GM21723 (cell line): ENCODE measurements around the gene ACOT12.
"Not testable (repeated sequence)": the region's sequence is repeated elsewhere in the genome, so short reads cannot be mapped to it uniquely, and the experiment has no call there.

Source experiments
- ATAC-seq: cut with Tn5 transposase; IDR thresholded peaks from one replicate; pipeline ENCODE4 v1.9.1; 2021; ENCODE audit warnings: mild to moderate bottlenecking, moderate library complexity; ENCODE audit not compliant: unreplicated experiment

The ACOT12 gene

DNA sequence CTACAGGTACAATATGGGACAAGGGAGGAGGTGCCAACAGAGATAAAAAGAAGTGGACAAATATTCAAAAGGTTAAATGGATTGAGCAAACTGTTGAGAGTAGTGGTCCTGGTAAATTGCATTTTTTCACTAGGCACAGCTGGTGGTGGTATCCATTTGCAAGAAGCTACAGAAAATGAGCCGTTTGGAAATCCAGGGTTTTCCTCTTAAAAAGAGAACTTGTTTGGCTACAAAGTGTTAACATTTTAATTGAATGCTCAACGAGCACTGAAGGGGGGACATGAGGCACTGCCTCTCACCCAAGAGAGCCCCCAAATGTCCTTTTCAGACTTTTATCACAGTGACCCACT is 93.0 kb downstream of the ACOT12 start:
- no peak for ATAC-seq

DNA sequence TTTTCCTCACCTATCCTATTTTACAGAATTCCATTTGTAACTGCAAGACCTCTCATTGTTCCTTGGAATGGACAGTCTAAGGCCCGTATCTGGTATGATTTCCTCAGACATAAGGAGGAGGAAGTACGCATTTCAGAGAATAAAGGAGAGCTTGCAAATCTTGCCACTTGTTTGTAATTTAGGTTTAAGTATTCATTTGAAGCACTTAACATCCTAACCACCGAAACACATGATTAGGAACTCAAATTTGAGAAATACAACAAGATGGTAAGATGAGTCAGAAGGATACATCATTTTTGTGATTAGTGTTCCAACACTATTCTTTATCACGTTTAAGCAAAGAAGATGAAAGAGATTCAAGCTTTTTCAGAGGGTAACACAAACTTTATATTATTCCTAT is 96.4 kb downstream of the ACOT12 start:
- ATAC-seq = no peak

DNA sequence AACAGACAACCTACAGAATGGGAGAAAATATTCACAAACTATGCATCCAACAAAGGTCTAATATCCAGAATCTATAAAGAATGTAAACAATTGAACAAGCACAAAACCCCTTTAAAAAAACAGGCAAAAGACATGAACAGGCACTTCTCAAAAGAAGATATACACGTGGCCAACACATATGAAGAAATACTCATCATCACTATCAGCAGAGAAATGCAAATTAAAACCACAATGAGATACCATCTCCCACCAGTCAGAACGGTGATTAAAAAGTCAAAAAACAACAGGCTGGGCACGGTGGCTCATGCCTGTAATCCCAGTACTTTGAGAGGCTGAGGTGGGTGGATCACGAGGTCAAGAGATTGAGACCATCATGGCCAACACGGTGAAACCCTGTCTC is 99.9 kb downstream of the ACOT12 start:
- not testable (repeated sequence) for ATAC-seq

DNA sequence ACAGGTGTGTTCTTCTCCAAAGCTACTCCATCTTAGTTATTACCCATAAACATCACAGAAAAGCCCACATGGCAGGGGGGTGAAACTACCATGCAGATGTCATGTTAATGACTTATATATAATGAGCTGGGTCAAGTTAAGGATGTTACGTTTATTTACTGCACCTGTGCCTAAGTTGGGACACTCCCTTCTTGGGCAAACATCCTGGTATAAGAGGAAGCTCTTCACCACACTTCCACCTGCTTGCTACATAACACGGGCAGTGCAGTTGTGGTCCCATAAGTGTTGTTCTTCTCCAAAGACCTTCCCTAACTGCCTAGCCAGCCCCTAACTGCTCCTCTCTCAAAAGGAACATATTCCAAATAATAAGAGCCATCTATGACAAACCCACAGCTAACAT is 101.8 kb downstream of the ACOT12 start:
- no peak for ATAC-seq

DNA sequence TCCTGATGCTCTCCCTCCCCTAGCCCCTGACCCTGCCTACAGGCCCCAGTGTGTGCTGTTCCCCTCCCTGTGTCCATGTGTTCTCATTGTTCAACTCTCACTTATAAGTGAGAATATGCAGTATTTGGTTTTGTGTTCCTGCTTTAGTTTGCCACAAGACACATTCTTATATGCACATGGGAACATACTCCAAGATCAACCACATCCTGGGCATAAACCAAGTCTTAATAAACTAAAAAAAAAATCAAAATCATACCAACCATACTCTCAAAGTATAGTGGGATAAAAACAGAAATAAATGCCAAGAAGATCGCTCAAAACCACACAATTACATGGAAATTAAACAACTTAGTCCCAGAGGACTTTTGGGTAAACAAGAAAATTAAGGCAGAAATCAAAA is 103.8 kb downstream of the ACOT12 start:
- ATAC-seq = no peak

DNA sequence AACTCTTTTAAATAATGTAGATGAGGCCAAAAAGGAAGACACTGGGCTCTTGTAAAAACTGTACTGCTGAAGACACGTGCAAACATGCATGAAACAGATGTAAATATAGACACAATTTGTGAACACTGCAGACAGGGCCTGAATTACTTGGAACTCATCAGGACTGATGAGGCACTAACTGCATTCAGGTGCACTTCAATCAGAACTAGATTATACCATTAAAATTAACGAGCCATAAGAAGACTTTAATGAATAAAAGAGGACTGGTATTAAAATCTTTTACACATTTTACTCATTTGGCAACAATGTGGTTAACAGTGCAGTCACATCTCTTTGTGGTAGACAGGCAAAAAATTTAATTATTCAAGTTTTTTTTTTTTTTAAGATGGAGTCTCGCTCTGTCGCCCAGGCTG is 105.9 kb downstream of the ACOT12 start:
- ATAC-seq = peak; percentile 43

DNA sequence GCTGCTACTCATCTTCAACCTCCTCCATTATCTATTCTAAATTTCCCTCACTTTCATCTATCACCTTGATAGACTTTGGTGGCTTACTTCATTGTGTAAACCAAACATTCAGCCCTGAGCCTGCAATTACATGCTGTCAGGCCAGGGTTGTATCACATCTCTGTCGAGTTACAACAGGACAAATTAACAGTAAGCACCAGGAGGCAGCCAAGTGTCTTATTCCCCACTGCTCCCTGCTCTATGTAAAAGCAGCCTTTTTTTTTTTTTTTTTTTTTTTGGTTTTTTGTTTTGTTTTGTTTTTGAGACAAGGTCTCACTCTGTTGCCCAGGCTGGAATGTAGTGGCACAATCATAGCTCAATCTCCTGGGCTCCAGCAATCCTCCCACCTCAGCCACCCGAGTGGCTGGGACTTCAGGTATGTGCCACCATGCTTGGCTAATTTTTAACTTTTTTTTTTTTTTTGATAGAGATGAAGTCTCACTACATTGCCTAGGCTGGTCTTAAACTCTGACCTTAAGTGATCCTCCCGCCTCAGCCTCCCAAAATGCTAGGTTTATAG is 107.8 kb downstream of the ACOT12 start:
- no peak for ATAC-seq

DNA sequence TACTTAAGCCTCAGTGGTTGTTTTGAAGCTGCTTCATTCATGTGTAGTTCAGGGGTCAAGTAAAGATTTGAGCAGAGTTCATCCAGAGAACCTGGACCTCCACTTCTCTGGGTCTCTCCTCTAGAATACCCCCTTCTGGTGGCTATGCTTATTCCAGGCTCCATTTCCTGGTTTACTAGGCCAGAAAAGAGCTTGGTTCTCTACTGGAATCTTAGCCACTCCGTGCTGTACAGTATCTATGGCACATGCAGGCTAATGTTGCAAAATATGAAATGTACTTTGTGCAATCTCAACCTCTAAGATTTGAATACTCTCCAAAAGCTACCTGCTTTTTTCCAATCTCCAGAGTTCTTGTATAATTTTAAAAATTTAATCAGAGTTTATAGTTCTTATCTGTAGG is 110.0 kb downstream of the ACOT12 start:
- ATAC-seq = no peak
